MCF 10A (cell line): Measurements from ENCODE around the gene ARHGAP10. TPM values are rescaled to one million over a fixed set of nuclear protein-coding genes. Genes with fewer than 3 reads are reported as not detected.
"Not testable (repeated sequence)": the region's sequence is repeated elsewhere in the genome, so short reads cannot be mapped to it uniquely, and the experiment has no call there.

Experiments
- BruUV-seq: library from RNA; stranded (reverse); fragments of 400-500 nt; replicated peaks from 2 replicates; lab custom pipeline; 2021; lab: Mats Ljungman, UMichigan
- CTCF ChIA-PET: fragments of 300-600 bp; sonication (Branson Sonifier 250); formaldehyde crosslinking; extraction: SDS; loops from one replicate; lab custom pipeline; 2021; ENCODE audit warnings: antibody characterized with exemption, inconsistent platforms; lab: Yijun Ruan, JAX
- POLR2A ChIA-PET: fragments of 300-600, 350-650 bp; sonication (Branson Sonifier 250); formaldehyde crosslinking; extraction: SDS; loops from one replicate; lab custom pipeline; 2020; ENCODE audit warnings: antibody characterized with exemption, inconsistent platforms; lab: Yijun Ruan, JAX
- DNase-seq: peaks from one replicate; pipeline ENCODE4 v3.0.0-alpha.2; 2018; ENCODE audit not compliant: unreplicated experiment
- H3K27ac Mint-ChIP-seq: one replicate; pipeline ENCODE4 v1.8.0; 2022; ENCODE audit warnings: mild to moderate bottlenecking, low read depth, mixed read lengths; ENCODE audit not compliant: unreplicated experiment
- H3K27me3 Mint-ChIP-seq: one replicate; pipeline ENCODE4 v1.8.0; 2022; ENCODE audit warnings: mixed read lengths; ENCODE audit not compliant: insufficient read depth, unreplicated experiment
- H3K36me3 Mint-ChIP-seq: one replicate; pipeline ENCODE4 v1.8.0; 2022; ENCODE audit warnings: mild to moderate bottlenecking, moderate library complexity, mixed read lengths; ENCODE audit not compliant: insufficient read depth, unreplicated experiment
- H3K4me1 Mint-ChIP-seq: one replicate; pipeline ENCODE4 v1.8.0; 2022; ENCODE audit warnings: mixed read lengths; ENCODE audit not compliant: insufficient read depth, unreplicated experiment
- H3K4me3 Mint-ChIP-seq: one replicate; pipeline ENCODE4 v1.8.0; 2022; ENCODE audit warnings: mild to moderate bottlenecking, moderate library complexity, mixed read lengths; ENCODE audit not compliant: unreplicated experiment
- H3K9me3 Mint-ChIP-seq: one replicate; pipeline ENCODE4 v1.8.0; 2022; ENCODE audit warnings: mixed read lengths; ENCODE audit not compliant: unreplicated experiment
- intact Hi-C: fragments of 100-400 bp; cut with micrococcal nuclease; formaldehyde crosslinking; loops from 2 replicates; pipeline ENCODE4 v1.14.1; 2022
- total RNA-seq: library from RNA; stranded (reverse); gene quantifications from 2 replicates; pipeline ENCODE4 v1.2.3, GENCODE V29; 2022
- TF ChIP-seq, protein P1 (sequence below): fragments of 200-600 bp; IDR thresholded peaks from one replicate; pipeline ENCODE4 v1.8.0; 2022; ENCODE audit warnings: antibody characterized with exemption, mild to moderate bottlenecking; ENCODE audit not compliant: unreplicated experiment

Gene ARHGAP10
- total RNA-seq, 1 experiment from 2014 or later: 22.4 TPM

DNA sequence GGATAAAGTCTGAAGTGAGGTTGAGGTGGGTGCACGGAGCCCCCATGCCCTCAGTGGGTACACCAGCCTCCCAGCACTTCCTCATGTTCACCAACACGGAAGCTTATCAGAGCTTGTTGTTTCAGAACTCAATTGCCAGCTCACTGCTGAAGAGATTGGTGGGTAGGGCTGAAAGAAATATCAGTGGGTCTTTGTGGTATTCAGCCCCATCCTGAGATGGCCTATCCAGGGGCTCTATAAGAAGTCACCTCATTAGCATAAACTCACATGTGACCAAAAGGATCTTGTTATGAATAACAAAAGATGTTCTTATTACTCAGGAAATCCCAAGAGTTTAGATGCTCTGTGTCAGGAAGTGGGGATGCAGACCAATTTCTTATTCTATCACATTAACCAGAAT, 177.3 kb downstream of the ARHGAP10 start:
- Mint-ChIP-seq H3K27me3 (no peaks in the 10 kb centered on the region), H3K9me3 (no peaks in the 10 kb centered on the region), H3K4me3 (no peak overlapping the region), H3K27ac (no peak overlapping the region), H3K36me3 (peaks cover 21% of the 10 kb centered on the region), H3K4me1 (no peaks in the 10 kb centered on the region)
- no TSS peak for BruUV-seq
- intact Hi-C loops: no loop called here
- ChIA-PET CTCF (interaction anchor here (2.7 kb wide), 1 partner anchor 42 kb away, joined by 14 read pairs; no protein-coding TSS in a partner anchor), POLR2A (no interaction called here)
- DNase-seq: no peak
- TF ChIP-seq, protein P1, sequence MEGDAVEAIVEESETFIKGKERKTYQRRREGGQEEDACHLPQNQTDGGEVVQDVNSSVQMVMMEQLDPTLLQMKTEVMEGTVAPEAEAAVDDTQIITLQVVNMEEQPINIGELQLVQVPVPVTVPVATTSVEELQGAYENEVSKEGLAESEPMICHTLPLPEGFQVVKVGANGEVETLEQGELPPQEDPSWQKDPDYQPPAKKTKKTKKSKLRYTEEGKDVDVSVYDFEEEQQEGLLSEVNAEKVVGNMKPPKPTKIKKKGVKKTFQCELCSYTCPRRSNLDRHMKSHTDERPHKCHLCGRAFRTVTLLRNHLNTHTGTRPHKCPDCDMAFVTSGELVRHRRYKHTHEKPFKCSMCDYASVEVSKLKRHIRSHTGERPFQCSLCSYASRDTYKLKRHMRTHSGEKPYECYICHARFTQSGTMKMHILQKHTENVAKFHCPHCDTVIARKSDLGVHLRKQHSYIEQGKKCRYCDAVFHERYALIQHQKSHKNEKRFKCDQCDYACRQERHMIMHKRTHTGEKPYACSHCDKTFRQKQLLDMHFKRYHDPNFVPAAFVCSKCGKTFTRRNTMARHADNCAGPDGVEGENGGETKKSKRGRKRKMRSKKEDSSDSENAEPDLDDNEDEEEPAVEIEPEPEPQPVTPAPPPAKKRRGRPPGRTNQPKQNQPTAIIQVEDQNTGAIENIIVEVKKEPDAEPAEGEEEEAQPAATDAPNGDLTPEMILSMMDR: no peak

DNA sequence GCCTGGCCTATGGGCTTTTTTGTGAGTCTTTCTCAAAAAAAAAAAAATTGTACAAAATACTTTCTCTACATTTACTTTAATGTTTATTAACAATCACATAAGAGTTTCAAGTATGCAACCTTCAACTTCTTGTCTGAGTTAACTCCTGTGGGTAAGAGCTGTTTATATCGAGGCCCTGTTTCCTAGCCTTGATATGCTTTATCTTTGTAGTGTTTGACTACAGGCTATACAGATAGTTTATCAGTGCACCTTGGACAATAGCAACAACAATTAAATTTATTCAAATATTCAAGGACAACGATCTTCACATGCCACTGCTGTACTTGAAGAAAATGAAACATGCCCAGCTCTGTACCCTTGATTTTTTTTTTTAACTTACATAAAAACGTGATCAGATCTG, 178.4 kb downstream of the ARHGAP10 start:
- H3K27me3 Mint-ChIP-seq: no peaks in the 10 kb centered on the region
- no peaks in the 10 kb centered on the region for H3K9me3 Mint-ChIP-seq
- no peak overlapping the region for H3K4me3 Mint-ChIP-seq
- no TSS peak for BruUV-seq
- TF ChIP-seq, protein P1: no peak
- peaks cover 31% of the 10 kb centered on the region for H3K36me3 Mint-ChIP-seq
- intact Hi-C loops: no loop called here
- DNase-seq: no peak
- H3K27ac Mint-ChIP-seq: no peak overlapping the region
- POLR2A ChIA-PET: interaction anchor here (0.6 to 0.8 kb wide), 5 partner anchors 9 to 905 kb away, joined by 3 to 4 read pairs (median 3); no protein-coding TSS in a partner anchor
- H3K4me1 Mint-ChIP-seq: no peaks in the 10 kb centered on the region
- CTCF ChIA-PET: interaction anchor here (0.6 to 2.7 kb wide), 3 partner anchors 26 to 1237 kb away, joined by 3 to 14 read pairs (median 5); no protein-coding TSS in a partner anchor

DNA sequence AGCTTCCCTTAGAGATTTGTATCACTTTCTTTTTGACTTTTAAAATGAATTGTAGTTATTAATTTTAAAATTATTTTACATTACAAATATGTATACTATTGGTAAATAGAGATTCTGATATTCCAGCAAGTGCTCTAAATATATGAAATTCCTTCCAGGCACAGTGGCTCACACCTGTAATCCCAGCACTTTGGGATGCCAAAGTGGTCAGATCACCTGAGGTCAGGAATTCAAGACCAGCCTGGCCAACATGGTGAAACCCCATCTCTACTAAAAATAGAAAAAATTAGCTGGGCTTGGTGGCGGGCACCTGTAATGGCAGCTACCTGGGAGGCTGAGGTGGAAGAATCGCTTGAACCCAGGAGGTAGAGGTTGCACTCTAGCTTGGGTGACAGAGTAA, 180.2 kb downstream of the ARHGAP10 start:
- BruUV-seq, H3K9me3 Mint-ChIP-seq, H3K27ac Mint-ChIP-seq, DNase-seq, H3K27me3 Mint-ChIP-seq, intact Hi-C loops, POLR2A ChIA-PET, CTCF ChIA-PET, H3K4me1 Mint-ChIP-seq, H3K4me3 Mint-ChIP-seq: not testable (repeated sequence)
- peaks cover 31% of the 10 kb centered on the region for H3K36me3 Mint-ChIP-seq

DNA sequence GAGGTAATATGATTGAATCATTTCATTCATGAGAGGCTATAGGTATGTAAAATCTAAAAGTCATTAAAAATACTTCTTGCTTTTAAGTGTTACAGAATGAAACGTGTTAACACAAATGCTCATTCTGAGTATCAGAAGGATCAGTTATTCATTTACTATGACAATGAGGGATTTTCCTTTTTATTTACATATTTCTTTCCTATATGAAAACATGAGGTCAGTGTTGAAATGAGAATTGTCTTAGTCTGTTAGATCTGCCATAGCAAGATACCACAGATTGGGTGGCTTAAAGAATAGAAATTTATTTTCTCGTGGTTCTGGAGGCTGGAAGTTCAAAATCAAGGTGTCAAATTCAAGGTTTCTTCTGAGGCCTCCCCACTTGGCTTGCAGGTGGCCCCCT, 181.2 kb downstream of the ARHGAP10 start:
- TF ChIP-seq, protein P1: no peak
- Mint-ChIP-seq H3K4me3 (no peak overlapping the region), H3K4me1 (no peaks in the 10 kb centered on the region), H3K9me3 (no peaks in the 10 kb centered on the region), H3K36me3 (peaks cover 31% of the 10 kb centered on the region), H3K27me3 (no peaks in the 10 kb centered on the region), H3K27ac (no peak overlapping the region)
- intact Hi-C loops: no loop called here
- DNase-seq: no peak
- no TSS peak for BruUV-seq
- POLR2A ChIA-PET: no interaction called here
- CTCF ChIA-PET: no interaction called here
